ENCODE data around the gene IL10RB.

Gene IL10RB

GRCh38 chr21:33268737-33269441 lies 2.7 kb downstream of the IL10RB start:
- no peak for DNase-seq

GRCh38 chr21:33270986-33271385 lies 4.8 kb downstream of the IL10RB start:
- DNase-seq = no peak

DNA sequence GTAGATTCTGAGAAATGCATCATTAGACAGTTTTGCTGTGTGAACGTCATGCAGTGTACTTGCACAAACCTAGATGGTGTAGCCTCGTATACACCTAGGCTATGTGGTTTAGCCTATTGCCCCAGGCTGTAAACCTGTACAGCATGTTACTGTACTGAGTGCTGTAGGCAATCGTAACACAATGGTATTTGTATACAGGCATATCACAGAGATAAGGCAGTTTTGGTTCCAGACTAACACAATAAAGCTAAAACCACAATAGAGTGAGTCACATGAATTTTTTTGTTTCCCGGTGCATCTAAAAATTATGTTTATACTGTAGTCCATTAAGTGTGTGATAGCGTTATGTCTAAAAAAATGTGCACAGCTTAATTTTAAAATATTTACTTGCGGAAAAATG lies 6.9 kb downstream of the IL10RB start:
- peak; percentile 20 for DNase-seq

- no peak for DNase-seq
Observed at GRCh38 chr21:33278721-33279120, 12.6 kb downstream of the IL10RB start.

GRCh38 chr21:33279330-33279820 lies 13.2 kb downstream of the IL10RB start:
- DNase-seq = no peak

GRCh38 chr21:33281096-33281652 lies 15.0 kb downstream of the IL10RB start:
- no peak for DNase-seq

- DNase-seq = no peak
Observed at GRCh38 chr21:33283203-33283602, 17.0 kb downstream of the IL10RB start.

- DNase-seq = no peak
Observed at GRCh38 chr21:33286076-33286475, 19.9 kb downstream of the IL10RB start.

DNA sequence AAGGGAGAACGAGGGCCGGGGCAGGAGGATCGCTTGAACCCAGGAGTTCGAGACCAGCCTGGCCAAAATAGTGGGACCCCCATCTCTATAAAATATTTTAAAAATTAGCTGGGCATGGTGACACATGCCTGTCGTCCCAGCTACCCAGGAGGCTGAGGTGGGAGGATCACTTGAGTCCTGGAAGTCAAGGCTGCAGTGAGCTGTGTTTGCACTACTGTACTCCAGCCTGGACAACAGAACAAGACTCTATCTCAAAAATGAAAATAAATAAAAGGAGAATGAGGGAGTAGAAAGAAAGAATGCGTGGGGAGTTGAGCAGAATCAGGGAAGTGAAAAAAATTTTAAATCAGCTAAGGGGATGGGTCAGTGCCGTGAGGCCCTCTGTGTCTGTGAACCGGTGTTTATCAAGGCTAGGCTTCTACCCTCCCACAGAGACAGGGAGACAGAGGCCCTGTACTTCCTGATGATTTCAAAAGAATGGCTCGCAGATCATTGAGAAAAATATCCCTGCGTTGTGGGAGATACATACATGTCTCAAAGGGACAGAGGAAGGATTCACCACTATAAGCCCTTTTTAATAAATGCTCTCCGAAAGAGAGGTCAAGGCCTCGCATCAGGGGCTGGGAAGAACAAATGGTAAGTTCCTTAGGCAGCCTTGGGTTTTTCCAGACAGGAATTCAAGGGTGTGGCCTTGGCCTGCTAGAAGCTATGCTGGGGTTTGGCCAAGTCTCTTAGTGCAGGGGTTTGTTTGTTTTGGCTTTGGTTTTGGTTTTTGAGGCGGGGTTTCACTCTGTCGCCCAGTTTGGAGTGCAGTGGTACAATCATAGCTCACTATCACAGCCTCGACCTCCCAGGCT lies 20.7 kb downstream of the IL10RB start:
- DNase-seq = peak; percentile 94

- peak; percentile 54 for DNase-seq
Observed at GRCh38 chr21:33289199-33289819, 23.1 kb downstream of the IL10RB start.

GRCh38 chr21:33290441-33290840 lies 24.3 kb downstream of the IL10RB start:
- DNase-seq = no peak

- DNase-seq = no peak
Observed at GRCh38 chr21:33291686-33292085, 25.5 kb downstream of the IL10RB start.

- DNase-seq = no peak
Observed at GRCh38 chr21:33292724-33293123, 26.6 kb downstream of the IL10RB start.

DNA sequence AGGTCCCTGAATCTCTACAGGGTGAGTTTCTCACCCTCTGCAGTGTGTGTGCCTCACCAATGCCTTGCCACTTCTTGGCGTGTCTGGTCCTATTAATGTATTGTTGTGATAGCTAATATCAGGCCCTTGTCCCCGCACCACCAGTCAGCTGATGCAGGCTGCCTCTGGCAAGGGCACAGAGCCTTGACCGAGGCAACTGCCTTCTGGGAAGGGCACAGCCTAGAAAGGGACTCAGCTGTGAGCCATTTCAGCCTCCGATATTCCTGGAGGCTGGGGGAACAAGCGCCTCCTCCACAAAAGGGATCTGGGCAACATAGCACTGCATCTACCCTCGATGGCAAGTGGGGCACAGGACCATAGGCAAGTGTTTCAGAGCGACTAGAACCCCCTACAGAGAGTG lies 27.0 kb downstream of the IL10RB start:
- DNase-seq = no peak

GRCh38 chr21:33293811-33294216 lies 27.6 kb downstream of the IL10RB start:
- DNase-seq = no peak

DNA sequence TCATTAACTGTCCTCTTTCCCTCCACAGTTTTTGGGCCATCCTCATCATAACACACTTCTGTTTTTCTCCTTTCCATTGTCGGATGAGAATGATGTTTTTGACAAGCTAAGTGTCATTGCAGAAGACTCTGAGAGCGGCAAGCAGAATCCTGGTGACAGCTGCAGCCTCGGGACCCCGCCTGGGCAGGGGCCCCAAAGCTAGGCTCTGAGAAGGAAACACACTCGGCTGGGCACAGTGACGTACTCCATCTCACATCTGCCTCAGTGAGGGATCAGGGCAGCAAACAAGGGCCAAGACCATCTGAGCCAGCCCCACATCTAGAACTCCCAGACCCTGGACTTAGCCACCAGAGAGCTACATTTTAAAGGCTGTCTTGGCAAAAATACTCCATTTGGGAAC lies 30.0 kb downstream of the IL10RB start:
- no peak for DNase-seq

DNA sequence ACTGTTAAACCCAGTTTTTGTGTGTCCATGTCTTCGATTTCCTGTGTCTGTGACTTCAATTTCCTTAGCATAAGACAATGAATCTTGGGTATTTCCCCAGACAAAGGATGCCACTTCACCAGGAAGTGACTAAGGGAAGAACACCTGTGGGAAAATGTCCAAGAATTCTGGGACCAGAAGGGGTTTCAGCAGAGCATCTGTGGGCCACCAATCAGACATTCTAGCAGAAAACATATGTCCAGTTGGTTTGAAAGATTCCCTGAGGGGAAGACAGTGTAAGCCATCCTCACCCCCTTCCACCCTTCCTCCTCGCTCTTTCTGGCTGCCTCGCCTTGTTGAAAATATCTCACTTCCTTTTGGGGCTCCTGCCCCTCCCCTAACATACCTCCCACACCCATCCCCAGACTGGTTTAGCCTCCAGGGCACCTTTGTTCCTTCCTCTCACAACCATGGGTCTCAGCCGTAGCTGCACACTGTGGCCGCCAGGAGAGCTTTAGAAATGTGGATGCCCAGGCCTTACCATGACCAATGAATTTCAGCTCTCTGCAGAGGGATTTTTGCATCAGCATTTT lies 33.1 kb downstream of the IL10RB start:
- no peak for DNase-seq

DNA sequence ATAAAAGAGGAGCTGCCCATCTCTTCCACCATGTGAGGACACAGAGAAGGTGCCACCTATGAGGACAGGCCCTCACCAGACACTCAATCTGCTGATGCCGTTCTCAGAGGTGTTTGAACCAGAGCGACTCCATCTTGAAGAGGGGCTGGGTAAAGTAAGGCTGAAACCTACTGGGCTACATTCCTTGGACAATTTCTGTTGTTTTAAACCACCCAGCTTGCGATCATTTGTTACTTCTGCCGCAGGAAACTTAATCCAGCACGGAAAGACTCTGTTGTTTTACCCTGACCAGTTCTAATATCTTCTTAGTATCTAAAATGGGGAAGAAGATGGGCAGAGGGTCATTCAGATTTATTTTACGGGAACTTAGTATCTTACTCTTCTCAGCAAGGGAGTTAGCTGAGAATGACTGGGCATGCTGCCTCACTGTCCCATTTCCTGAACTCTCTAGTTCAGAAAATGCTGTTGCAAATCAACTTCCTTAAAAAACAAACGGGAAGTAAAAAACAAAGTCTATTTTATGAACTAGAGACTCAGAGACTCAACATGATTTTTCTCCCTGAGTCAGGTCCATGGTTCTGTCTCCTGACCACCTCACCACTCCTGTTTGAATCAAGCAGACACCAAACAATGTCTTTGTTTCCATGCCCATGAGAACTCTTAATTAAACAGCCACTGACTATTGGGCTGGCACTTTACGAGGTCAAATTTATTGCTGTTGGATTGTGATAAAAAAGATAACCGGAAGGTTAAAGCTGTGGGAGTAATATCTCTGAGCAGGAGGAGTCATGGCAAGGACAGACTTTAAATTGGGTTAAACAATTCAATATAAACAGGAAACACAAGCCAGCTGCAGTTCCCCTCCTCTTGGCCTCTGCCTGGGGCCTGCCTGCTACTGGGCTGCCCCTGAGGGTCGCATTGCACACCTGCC lies 34.8 kb downstream of the IL10RB start:
- DNase-seq = peak; percentile 14

- DNase-seq = no peak
Observed at GRCh38 chr21:33301632-33302002, 35.5 kb downstream of the IL10RB start.

DNA sequence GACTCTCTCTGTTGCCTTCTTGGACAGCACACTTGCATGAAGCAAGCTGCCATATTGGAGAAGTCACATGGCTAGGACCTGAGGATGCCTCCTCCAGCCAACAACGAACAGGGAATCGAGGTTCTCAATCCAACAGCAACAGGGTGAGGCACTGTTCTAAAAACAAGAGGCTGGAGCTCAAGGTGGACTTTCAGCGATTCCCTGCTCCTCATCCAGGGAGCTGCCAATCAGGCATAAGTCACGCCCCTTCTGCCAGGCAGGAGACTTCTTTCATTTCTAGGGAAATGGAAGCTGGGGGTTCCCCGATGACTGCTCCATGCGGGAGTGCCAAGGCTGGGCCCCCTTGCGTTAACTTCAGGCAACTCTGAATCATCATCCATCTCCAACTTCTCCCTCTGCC lies 35.9 kb downstream of the IL10RB start:
- no peak for DNase-seq

GRCh38 chr21:33302796-33303195 lies 36.6 kb downstream of the IL10RB start:
- DNase-seq = no peak

GRCh38 chr21:33305344-33305671 lies 39.1 kb downstream of the IL10RB start:
- DNase-seq = no peak
